Right atrium auricular region (tissue), 2 donors: Measurements from ENCODE around the gene FOXO1. TPM values are rescaled to one million over a fixed set of nuclear protein-coding genes. Genes with fewer than 3 reads are reported as not detected.

Experiments
- DNase-seq: peaks from one replicate; pipeline ENCODE4 v3.0.0-alpha.2; 2019; ENCODE audit warnings: low spot score
- H3K27ac ChIP-seq, 2 donors: fragments of 200-600 bp; sonication (generic); 1 replicate in 1 of 2; 2 replicates in 1 of 2; pipeline ENCODE4 v1.5.1; 2016 to 2019
- H3K27me3 ChIP-seq, 2 donors: fragments of 200-600 bp; sonication (generic); one replicate each; pipeline versions ENCODE4 v1.5.1 to v1.6.0; 2017 to 2019
- H3K36me3 ChIP-seq: fragments of 200-600 bp; sonication (generic); one replicate; pipeline ENCODE4 v1.5.1; 2016
- H3K4me1 ChIP-seq, 2 donors: fragments of 200-600 bp; sonication (generic); one replicate each; pipeline versions ENCODE4 v1.5.1 to v1.6.0; 2017 to 2019
- H3K4me3 ChIP-seq, 2 donors: fragments of 200-600 bp; sonication (generic); 1 replicate in 1 of 2; 2 replicates in 1 of 2; pipeline ENCODE4 v1.5.1; 2017 to 2019; ENCODE audit warnings: mild to moderate bottlenecking in 1 of 2, moderate library complexity in 1 of 2
- H3K9me3 ChIP-seq, 2 donors: fragments of 200-600 bp; sonication (generic); one replicate each; pipeline ENCODE4 v1.5.1; 2019
- total RNA-seq, 2 donors: library from RNA; depleted of rRNA; stranded (reverse); fragments of >200 nt; gene quantifications; one replicate each; pipeline ENCODE4 v1.1.0, GENCODE V29; 2016
- TF ChIP-seq, protein P1 (sequence below), 2 donors: fragments of 200-600 bp; sonication (generic); IDR thresholded peaks; one replicate each; pipeline ENCODE4 v1.5.1; 2019; ENCODE audit warnings: antibody characterized with exemption in 2 of 2

Gene FOXO1
- total RNA-seq, 2 donors from 2014 or later: 17.3 to 32.7 TPM

- H3K27ac ChIP-seq: no peak overlapping the region
- DNase-seq: no peak
- TF ChIP-seq, protein P1, sequence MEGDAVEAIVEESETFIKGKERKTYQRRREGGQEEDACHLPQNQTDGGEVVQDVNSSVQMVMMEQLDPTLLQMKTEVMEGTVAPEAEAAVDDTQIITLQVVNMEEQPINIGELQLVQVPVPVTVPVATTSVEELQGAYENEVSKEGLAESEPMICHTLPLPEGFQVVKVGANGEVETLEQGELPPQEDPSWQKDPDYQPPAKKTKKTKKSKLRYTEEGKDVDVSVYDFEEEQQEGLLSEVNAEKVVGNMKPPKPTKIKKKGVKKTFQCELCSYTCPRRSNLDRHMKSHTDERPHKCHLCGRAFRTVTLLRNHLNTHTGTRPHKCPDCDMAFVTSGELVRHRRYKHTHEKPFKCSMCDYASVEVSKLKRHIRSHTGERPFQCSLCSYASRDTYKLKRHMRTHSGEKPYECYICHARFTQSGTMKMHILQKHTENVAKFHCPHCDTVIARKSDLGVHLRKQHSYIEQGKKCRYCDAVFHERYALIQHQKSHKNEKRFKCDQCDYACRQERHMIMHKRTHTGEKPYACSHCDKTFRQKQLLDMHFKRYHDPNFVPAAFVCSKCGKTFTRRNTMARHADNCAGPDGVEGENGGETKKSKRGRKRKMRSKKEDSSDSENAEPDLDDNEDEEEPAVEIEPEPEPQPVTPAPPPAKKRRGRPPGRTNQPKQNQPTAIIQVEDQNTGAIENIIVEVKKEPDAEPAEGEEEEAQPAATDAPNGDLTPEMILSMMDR (IDR thresholded peaks at IDR 0.05): no peak
These were observed 129.9 kb downstream of the FOXO1 start for GRCh38 chr13:40536443-40537113.

DNA sequence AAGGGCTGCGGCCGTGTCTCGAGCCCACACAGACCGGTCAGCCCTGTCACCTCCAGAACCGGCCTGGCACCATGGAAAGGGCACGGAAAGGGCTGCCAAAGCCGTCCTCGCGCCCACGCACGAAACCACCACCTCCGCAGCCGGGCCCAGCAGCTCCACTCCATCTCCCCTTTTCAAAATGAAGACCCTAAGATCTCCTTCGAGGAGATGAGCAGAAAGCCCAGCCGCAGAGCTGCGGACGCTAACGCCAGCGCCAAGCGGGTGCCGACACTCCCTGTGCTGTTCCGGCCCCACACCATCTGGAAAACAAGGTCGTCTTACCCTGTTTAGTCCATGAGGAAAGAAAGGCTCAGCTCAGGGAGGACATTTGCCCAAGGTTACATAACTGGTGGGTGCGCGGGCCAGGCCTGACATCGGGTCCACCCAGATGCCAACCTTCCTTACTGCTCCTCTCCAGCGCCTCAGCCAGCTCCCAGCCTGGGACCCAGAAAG, 131.1 kb downstream of the FOXO1 start:
- Histone ChIP-seq H3K4me1 (peaks cover 0 to 3% of the 10 kb centered on the region in 2 donors), H3K9me3 (no peaks in the 10 kb centered on the region), H3K36me3 (no peaks in the 10 kb centered on the region), H3K4me3 (no peak overlapping the region), H3K27ac (no peak overlapping the region), H3K27me3 (no peaks in the 10 kb centered on the region)
- TF ChIP-seq, protein P1 (IDR thresholded peaks at IDR 0.05): no peak
- no peak for DNase-seq

More at GRCh38 chr13:40536443-40537113, 129.9 kb downstream of the FOXO1 start:
- Histone ChIP-seq H3K36me3 (no peaks in the 10 kb centered on the region), H3K9me3 (no peaks in the 10 kb centered on the region), H3K27me3 (no peaks in the 10 kb centered on the region), H3K4me3 (no peak overlapping the region), H3K4me1 (peaks cover 0 to 11% of the 10 kb centered on the region in 2 donors)

DNA sequence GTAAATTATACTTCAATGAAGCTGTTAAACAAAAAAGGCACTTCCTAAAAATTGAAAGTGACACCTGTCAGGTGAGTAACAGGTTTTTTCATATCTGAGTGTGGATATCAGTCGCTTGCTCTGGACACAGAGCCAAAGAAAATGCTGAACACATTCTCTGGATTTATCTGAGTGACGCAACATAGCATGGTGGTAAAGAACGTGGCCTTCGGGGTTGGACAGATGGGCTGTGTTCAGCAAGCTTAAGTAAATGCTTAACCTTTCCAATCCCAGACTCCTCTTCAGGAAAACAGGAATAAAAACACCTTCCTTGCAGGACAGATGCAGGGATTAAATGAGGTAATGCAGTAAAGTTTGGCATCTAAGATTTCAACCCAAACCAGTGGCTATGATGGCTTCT, 132.0 kb downstream of the FOXO1 start:
- no peaks in the 10 kb centered on the region for H3K36me3 ChIP-seq
- TF ChIP-seq, protein P1 (IDR thresholded peaks at IDR 0.05): no peak
- no peaks in the 10 kb centered on the region for H3K9me3 ChIP-seq
- DNase-seq: no peak
- no peak overlapping the region for H3K4me3 ChIP-seq
- H3K27ac ChIP-seq: no peak overlapping the region
- no peaks in the 10 kb centered on the region for H3K27me3 ChIP-seq
- H3K4me1 ChIP-seq: no peaks in the 10 kb centered on the region

DNA sequence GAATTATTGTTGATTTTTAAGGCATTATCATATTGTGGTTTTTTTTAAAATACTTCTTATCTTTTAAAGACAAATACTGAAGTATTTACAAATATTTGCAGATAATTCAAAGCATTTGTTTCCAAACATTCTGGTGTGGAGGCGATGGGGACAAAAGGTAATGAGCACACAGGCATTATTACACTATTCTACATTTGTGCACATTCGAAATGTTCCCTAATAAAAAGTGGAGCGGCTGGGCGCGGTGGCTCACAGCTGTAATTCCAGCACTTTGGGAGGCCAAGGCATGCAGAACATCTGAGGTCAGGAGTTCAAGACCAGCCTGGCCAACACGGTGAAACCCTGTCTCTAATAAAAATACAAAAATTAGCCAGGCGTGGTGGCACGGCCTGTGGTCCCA, 133.4 kb downstream of the FOXO1 start:
- Histone ChIP-seq H3K27ac (no peak overlapping the region), H3K4me3 (no peak overlapping the region), H3K36me3 (no peaks in the 10 kb centered on the region), H3K9me3 (peaks cover 0 to 10% of the 10 kb centered on the region in 2 donors), H3K4me1 (no peaks in the 10 kb centered on the region), H3K27me3 (no peaks in the 10 kb centered on the region)
- no peak for DNase-seq
- TF ChIP-seq, protein P1 (IDR thresholded peaks at IDR 0.05): no peak

GRCh38 chr13:40530961-40531360, 135.5 kb downstream of the FOXO1 start:
- H3K4me3 ChIP-seq: no peak overlapping the region
- TF ChIP-seq, protein P1 (IDR thresholded peaks at IDR 0.05): no peak
- H3K9me3 ChIP-seq: peaks cover 0 to 20% of the 10 kb centered on the region in 2 donors
- H3K36me3 ChIP-seq: no peaks in the 10 kb centered on the region
- H3K4me1 ChIP-seq: no peaks in the 10 kb centered on the region
- H3K27me3 ChIP-seq: no peaks in the 10 kb centered on the region
- no peak overlapping the region for H3K27ac ChIP-seq
- DNase-seq: no peak

GRCh38 chr13:40528881-40529280, 137.6 kb downstream of the FOXO1 start:
- TF ChIP-seq, protein P1 (IDR thresholded peaks at IDR 0.05): no peak
- no peaks in the 10 kb centered on the region for H3K36me3 ChIP-seq
- no peak for DNase-seq
- H3K4me3 ChIP-seq: no peak overlapping the region
- H3K4me1 ChIP-seq: no peaks in the 10 kb centered on the region
- H3K27ac ChIP-seq: no peak overlapping the region
- H3K9me3 ChIP-seq: peaks cover 0 to 20% of the 10 kb centered on the region in 2 donors
- H3K27me3 ChIP-seq: no peaks in the 10 kb centered on the region
